GM23338 (cell line): ENCODE data around the gene STK39. TPM values are rescaled to one million over a fixed set of nuclear protein-coding genes. Genes with fewer than 3 reads are reported as not detected.
A peak's percentile ranks its signal among the peaks of the same experiment; 100 is the strongest.

ENCODE experiments used
- ATAC-seq: fragments of 200-7000 bp; cut with Tn5 transposase; 3 replicates; pipeline ENCODE4 v1.9.1; 2020
- DNase-seq: peaks from one replicate; pipeline ENCODE4 v3.0.0-alpha.2; 2015; ENCODE audit warnings: low spot score
- H2AFZ ChIP-seq: fragments of 200-600 bp; sonication (generic); 2 replicates; pipeline ENCODE4 v1.8.0; 2016; ENCODE audit warnings: antibody characterized with exemption, mild to moderate bottlenecking, moderate library complexity
- H3F3A ChIP-seq: fragments of 200-600 bp; sonication (generic); replicated peaks from 2 replicates; pipeline ENCODE4 v1.8.0; 2017; ENCODE audit warnings: antibody characterized with exemption, mixed run types, low read depth
- H3K27ac ChIP-seq: fragments of 200-600 bp; sonication (generic); 2 replicates; pipeline ENCODE4 v1.6.1; 2016; ENCODE audit warnings: low read depth
- H3K27me3 ChIP-seq: fragments of 200-600 bp; sonication (generic); 2 replicates; pipeline ENCODE4 v1.8.0; 2016; ENCODE audit warnings: mild to moderate bottlenecking, mixed run types, moderate library complexity; ENCODE audit not compliant: insufficient read depth
- H3K36me3 ChIP-seq: fragments of 200-600 bp; sonication (generic); 2 replicates; pipeline ENCODE4 v1.8.0; 2016; ENCODE audit warnings: mild to moderate bottlenecking; ENCODE audit not compliant: insufficient read depth
- H3K4me1 ChIP-seq: fragments of 200-600 bp; sonication (generic); 2 replicates; pipeline ENCODE4 v1.8.0; 2016; ENCODE audit warnings: mild to moderate bottlenecking, moderate library complexity; ENCODE audit not compliant: insufficient read depth
- H3K4me2 ChIP-seq: fragments of 200-600 bp; sonication (generic); 2 replicates; pipeline ENCODE4 v1.7.1; 2017; ENCODE audit warnings: mixed run types
- H3K4me3 ChIP-seq: fragments of 200-600 bp; sonication (generic); 2 replicates; pipeline ENCODE4 v1.6.1; 2016; ENCODE audit warnings: mixed run types
- H3K79me2 ChIP-seq: fragments of 200-600 bp; sonication (generic); replicated peaks from 2 replicates; pipeline ENCODE4 v1.8.0; 2017; ENCODE audit warnings: mild to moderate bottlenecking; ENCODE audit not compliant: insufficient read depth
- H3K9me2 ChIP-seq: fragments of 200-600 bp; sonication (generic); 2 replicates; pipeline ENCODE4 v1.8.0; 2017; ENCODE audit not compliant: insufficient read depth
- H4K20me1 ChIP-seq: fragments of 200-600 bp; sonication (generic); replicated peaks from 2 replicates; pipeline ENCODE4 v1.8.0; 2017; ENCODE audit warnings: mild to moderate bottlenecking; ENCODE audit not compliant: insufficient read depth
- H3K27ac Mint-ChIP-seq: 2 replicates; pipeline ENCODE4 v1.8.0; 2020; ENCODE audit warnings: inconsistent platforms, mild to moderate bottlenecking, moderate library complexity, mixed read lengths
- H3K27me3 Mint-ChIP-seq: 3 replicates; pipeline ENCODE4 v1.8.0; 2022; ENCODE audit warnings: low read depth, mild to moderate bottlenecking, moderate library complexity, mixed read lengths, inconsistent platforms; ENCODE audit not compliant: insufficient read depth, poor library complexity
- H3K36me3 Mint-ChIP-seq: 3 replicates; pipeline ENCODE4 v1.8.0; 2021; ENCODE audit warnings: low read depth, mild to moderate bottlenecking, inconsistent platforms, moderate library complexity, mixed read lengths
- H3K4me1 Mint-ChIP-seq: 3 replicates; pipeline ENCODE4 v1.8.0; 2020; ENCODE audit warnings: mild to moderate bottlenecking, inconsistent platforms, mixed read lengths
- H3K4me3 Mint-ChIP-seq: 3 replicates; pipeline ENCODE4 v1.8.0; 2021; ENCODE audit warnings: moderate library complexity, mild to moderate bottlenecking, inconsistent platforms, mixed read lengths
- H3K9me3 Mint-ChIP-seq: 3 replicates; pipeline ENCODE4 v1.8.0; 2020; ENCODE audit warnings: moderate library complexity, mild to moderate bottlenecking, inconsistent platforms, mixed read lengths
- EZH2 ChIP-seq: fragments of 200-600 bp; sonication (generic); IDR thresholded peaks from one replicate; pipeline ENCODE4 v1.8.0; 2017; ENCODE audit warnings: antibody characterized with exemption, mild to moderate bottlenecking, low read depth; ENCODE audit not compliant: unreplicated experiment
- EZH2phosphoT487 ChIP-seq: fragments of 200-600 bp; sonication (generic); IDR thresholded peaks from one replicate; pipeline ENCODE4 v1.8.1; 2018; ENCODE audit warnings: antibody characterized with exemption; ENCODE audit not compliant: unreplicated experiment
- JUNB ChIP-seq: IDR thresholded peaks from one replicate; pipeline ENCODE4 v1.6.1; 2016; ENCODE audit warnings: antibody characterized with exemption; ENCODE audit not compliant: unreplicated experiment
- NANOG ChIP-seq: IDR thresholded peaks from 2 replicates; pipeline ENCODE4 v1.6.1; 2016; ENCODE audit warnings: antibody characterized with exemption, borderline replicate concordance
- POLR2AphosphoS5 ChIP-seq: IDR thresholded peaks from 2 replicates; pipeline ENCODE4 v1.6.1; 2016; ENCODE audit warnings: antibody characterized with exemption, low read depth
- ZNF114 ChIP-seq: fragments of 250-450 bp; sonication (Bioruptor Pico); IDR thresholded peaks from 2 replicates; pipeline ENCODE4 v1.5.0; 2020; ENCODE audit warnings: mild to moderate bottlenecking, moderate library complexity
- polyA plus RNA-seq: library from polyadenylated mRNA; unstranded; fragments of >200 nt; fragmentation: Nextera tagmentation; extraction: Ambion mirVana; gene quantifications from 2 replicates; pipeline ENCODE4 v1.2.1, GENCODE V29; 2016
- total RNA-seq: library from RNA; depleted of rRNA; stranded (reverse); fragments of >200 nt; shearing (Covaris generic); gene quantifications from 2 replicates; pipeline ENCODE4 v1.2.3, GENCODE V29; 2014
- TF ChIP-seq, protein P1 (sequence below): fragments of 250-450 bp; sonication (Bioruptor Pico); IDR thresholded peaks from 2 replicates; pipeline ENCODE4 v1.5.0; 2020; ENCODE audit warnings: mild to moderate bottlenecking, moderate library complexity
- TF ChIP-seq, protein P2 (sequence below), 2 experiments: fragments of 200-600 bp in 1 of 2; sonication (generic) in 1 of 2; conservative IDR thresholded peaks; 2 replicates each; pipeline versions ENCODE4 v1.5.1 to v1.6.1; 2016 to 2017; ENCODE audit warnings: antibody characterized with exemption in 2 of 2, low read depth in 2 of 2, mild to moderate bottlenecking in 2 of 2, moderate library complexity in 1 of 2

Gene STK39
- total and polyA plus RNA-seq, 2 experiments from 2014 or later, result 9.5 to 16.9 TPM

DNA sequence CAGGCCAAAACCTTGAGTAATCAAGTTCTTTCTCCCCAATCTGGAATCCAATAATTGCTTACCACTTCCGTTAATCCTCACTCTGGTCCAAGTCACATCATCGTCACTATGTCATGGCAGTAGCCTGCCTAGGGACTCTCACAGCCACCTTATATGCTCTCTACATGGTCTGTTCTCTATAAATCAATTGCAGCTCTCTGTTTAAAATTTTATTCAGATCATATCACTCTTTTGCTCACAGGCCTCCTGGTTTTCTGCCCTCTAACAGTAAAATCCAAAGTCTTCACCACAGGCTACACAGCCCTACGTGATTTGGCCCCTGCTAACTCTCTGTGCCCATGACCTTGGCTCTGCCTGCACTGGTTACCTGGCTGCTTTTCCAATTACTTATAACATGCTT lies 188.7 kb downstream of the STK39 start (continued):
- TF ChIP-seq, protein P1, sequence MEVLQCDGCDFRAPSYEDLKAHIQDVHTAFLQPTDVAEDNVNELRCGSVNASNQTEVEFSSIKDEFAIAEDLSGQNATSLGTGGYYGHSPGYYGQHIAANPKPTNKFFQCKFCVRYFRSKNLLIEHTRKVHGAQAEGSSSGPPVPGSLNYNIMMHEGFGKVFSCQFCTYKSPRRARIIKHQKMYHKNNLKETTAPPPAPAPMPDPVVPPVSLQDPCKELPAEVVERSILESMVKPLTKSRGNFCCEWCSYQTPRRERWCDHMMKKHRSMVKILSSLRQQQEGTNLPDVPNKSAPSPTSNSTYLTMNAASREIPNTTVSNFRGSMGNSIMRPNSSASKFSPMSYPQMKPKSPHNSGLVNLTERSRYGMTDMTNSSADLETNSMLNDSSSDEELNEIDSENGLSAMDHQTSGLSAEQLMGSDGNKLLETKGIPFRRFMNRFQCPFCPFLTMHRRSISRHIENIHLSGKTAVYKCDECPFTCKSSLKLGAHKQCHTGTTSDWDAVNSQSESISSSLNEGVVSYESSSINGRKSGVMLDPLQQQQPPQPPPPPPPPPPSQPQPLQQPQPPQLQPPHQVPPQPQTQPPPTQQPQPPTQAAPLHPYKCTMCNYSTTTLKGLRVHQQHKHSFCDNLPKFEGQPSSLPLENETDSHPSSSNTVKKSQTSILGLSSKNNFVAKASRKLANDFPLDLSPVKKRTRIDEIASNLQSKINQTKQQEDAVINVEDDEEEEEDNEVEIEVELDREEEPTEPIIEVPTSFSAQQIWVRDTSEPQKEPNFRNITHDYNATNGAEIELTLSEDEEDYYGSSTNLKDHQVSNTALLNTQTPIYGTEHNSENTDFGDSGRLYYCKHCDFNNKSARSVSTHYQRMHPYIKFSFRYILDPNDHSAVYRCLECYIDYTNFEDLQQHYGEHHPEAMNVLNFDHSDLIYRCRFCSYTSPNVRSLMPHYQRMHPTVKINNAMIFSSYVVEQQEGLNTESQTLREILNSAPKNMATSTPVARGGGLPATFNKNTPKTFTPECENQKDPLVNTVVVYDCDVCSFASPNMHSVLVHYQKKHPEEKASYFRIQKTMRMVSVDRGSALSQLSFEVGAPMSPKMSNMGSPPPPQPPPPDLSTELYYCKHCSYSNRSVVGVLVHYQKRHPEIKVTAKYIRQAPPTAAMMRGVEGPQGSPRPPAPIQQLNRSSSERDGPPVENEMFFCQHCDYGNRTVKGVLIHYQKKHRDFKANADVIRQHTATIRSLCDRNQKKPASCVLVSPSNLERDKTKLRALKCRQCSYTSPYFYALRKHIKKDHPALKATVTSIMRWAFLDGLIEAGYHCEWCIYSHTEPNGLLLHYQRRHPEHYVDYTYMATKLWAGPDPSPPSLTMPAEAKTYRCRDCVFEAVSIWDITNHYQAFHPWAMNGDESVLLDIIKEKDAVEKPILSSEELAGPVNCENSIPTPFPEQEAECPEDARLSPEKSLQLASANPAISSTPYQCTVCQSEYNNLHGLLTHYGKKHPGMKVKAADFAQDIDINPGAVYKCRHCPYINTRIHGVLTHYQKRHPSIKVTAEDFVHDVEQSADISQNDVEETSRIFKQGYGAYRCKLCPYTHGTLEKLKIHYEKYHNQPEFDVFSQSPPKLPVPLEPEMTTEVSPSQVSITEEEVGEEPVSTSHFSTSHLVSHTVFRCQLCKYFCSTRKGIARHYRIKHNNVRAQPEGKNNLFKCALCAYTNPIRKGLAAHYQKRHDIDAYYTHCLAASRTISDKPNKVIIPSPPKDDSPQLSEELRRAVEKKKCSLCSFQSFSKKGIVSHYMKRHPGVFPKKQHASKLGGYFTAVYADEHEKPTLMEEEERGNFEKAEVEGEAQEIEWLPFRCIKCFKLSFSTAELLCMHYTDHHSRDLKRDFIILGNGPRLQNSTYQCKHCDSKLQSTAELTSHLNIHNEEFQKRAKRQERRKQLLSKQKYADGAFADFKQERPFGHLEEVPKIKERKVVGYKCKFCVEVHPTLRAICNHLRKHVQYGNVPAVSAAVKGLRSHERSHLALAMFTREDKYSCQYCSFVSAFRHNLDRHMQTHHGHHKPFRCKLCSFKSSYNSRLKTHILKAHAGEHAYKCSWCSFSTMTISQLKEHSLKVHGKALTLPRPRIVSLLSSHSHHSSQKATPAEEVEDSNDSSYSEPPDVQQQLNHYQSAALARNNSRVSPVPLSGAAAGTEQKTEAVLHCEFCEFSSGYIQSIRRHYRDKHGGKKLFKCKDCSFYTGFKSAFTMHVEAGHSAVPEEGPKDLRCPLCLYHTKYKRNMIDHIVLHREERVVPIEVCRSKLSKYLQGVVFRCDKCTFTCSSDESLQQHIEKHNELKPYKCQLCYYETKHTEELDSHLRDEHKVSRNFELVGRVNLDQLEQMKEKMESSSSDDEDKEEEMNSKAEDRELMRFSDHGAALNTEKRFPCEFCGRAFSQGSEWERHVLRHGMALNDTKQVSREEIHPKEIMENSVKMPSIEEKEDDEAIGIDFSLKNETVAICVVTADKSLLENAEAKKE (CRISPR knock-in tag), result no peak
- no peak for TF ChIP-seq POLR2AphosphoS5
- no peak for TF ChIP-seq NANOG
- no peak for TF ChIP-seq JUNB
- no peak for TF ChIP-seq EZH2phosphoT487

DNA sequence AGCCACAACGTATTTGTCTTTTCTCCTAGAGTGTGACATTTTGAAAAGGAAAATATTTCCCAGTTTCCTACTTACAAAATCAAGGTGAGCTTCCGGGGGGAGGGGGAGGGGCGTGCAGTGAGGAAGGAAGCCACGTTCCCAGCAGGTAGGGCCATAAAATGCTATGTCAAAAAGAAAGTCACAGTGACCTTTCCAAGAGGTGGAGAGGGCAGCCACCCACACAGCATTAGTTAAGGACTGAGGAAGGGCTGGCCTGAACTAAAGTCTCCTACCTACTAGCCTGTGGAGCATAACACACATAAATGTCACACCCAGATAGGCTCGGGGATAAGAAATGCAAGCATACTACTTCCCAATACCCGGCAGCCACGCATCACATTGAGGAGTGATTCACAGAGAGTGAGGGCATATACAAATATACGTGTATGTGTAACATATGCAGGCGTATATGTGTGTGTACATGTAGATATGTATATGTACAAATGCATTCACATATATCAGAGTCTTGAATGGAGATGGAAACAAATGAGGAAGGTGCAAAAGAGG lies 191.1 kb downstream of the STK39 start:
- H3K36me3 Mint-ChIP-seq, result no peaks in the 10 kb centered on the region
- H3K4me1 Mint-ChIP-seq, result peaks cover 3% of the 10 kb centered on the region; the same call in 2 of the 3 replicates
- no peaks in the 10 kb centered on the region for H3F3A ChIP-seq
- H3K79me2 ChIP-seq, result no peaks in the 10 kb centered on the region
- no peaks in the 10 kb centered on the region for H3K9me3 Mint-ChIP-seq
- H3K27ac ChIP-seq, result no peak overlapping the region
- H4K20me1 ChIP-seq, result no peaks in the 10 kb centered on the region
- ATAC-seq (peak; percentile 41), DNase-seq (peak; percentile 46)
- H3K9me2 ChIP-seq, result no peaks in the 10 kb centered on the region
- H3K4me1 ChIP-seq, result peaks cover 2% of the 10 kb centered on the region; the same call in 1 of the 2 replicates
- no peak overlapping the region for H3K4me3 ChIP-seq
- no peak overlapping the region for H2AFZ ChIP-seq
- no peaks in the 10 kb centered on the region for H3K27me3 ChIP-seq
- H3K27me3 Mint-ChIP-seq, result no peaks in the 10 kb centered on the region
- no peak overlapping the region for H3K27ac Mint-ChIP-seq
- H3K4me3 Mint-ChIP-seq, result no peak overlapping the region
- H3K36me3 ChIP-seq, result no peaks in the 10 kb centered on the region
- H3K4me2 ChIP-seq, result no peak overlapping the region
- no peak for TF ChIP-seq EZH2
- no peak for TF ChIP-seq POLR2AphosphoS5
- TF ChIP-seq, protein P2, sequence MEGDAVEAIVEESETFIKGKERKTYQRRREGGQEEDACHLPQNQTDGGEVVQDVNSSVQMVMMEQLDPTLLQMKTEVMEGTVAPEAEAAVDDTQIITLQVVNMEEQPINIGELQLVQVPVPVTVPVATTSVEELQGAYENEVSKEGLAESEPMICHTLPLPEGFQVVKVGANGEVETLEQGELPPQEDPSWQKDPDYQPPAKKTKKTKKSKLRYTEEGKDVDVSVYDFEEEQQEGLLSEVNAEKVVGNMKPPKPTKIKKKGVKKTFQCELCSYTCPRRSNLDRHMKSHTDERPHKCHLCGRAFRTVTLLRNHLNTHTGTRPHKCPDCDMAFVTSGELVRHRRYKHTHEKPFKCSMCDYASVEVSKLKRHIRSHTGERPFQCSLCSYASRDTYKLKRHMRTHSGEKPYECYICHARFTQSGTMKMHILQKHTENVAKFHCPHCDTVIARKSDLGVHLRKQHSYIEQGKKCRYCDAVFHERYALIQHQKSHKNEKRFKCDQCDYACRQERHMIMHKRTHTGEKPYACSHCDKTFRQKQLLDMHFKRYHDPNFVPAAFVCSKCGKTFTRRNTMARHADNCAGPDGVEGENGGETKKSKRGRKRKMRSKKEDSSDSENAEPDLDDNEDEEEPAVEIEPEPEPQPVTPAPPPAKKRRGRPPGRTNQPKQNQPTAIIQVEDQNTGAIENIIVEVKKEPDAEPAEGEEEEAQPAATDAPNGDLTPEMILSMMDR (conservative IDR thresholded peaks at IDR 0.05; ENCODE audit: low read depth in 2 of 2), result no peak
- TF ChIP-seq ZNF114 (CRISPR knock-in tag), result no peak
- TF ChIP-seq, protein P1 (CRISPR knock-in tag), result no peak
